Medulla oblongata (tissue), 1 donor: Measurements from ENCODE around the gene CCDC13.
A peak's percentile ranks its signal among the peaks of the same experiment; 100 is the strongest.
"Not testable (repeated sequence)": the region's sequence is repeated elsewhere in the genome, so short reads cannot be mapped to it uniquely, and the experiment has no call there.

ENCODE experiments used
- DNase-seq: peaks from one replicate; pipeline ENCODE4 v3.0.0-alpha.2; 2015; ENCODE audit errors: extremely low spot score

The CCDC13 gene, protein sequence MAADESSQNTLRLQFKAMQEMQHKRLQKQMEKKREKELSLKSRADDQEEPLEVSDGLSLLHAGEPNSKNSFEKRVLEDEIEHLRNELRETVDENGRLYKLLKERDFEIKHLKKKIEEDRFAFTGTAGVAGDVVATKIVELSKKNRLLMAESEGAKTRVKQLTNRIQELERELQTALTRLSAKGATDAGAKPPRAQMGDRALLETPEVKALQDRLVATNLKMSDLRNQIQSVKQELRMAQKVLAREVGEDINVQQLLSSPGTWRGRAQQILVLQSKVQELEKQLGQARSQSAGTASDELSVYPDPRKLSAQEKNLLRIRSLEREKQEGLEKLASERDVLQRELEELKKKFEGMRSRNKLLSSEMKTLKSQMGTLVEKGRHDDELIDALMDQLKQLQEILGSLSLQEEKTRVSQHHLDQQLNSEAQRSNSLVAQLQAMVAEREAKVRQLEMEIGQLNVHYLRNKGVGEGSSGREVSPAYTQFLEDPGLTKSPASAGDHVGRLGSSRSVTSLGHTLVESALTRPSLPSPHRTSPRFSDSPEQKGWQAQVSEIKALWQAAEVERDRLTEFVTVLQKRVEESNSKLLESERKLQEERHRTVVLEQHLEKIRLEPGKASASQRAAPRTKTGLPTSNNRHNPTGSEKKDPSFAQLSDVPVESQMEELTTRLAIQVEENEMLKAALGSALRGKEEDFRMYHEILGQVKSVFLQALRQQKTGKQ

DNA sequence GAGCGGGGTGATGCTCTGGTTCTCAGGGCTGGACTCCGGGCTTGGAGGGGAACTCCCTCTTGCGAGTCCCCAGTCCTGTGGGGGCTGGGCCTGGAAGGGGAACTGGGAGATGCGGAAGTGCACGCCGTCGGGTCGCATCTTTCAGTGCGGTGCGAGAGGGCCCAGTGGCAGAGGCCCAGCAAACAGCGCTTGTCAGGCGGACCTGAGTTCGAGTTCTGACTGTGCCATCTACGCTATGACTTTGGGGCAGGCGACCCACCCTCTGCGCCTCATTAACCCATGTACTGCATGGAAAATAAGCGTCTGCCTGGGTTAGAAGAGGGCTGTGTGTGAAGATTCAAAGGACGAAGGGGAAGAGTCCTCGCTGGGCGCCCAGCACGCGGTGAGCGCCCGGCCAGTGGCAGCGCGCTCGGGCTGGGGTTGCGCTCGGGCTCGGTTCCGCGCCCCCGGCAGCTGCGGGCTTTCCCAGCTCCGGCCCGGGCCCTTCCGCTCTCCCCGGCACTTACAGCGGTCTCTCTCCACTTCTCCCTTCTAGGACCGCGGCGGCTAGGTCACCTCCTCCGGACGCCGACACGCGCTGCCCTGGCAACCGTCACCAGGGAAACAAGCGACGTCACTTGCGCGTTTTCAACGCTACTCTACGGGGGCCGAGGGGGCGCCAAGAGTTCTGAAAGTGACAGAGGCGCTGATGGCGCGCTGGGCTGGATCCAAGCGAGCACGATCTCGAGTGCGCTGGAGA lies at the start of gene CCDC13:
CCDC13 (minus strand) TSS at position 584 of the 739 bp plus-strand sequence. CDS start 14,908 bp downstream, outside the sequence.
- DNase-seq: peak; percentile 96

DNA sequence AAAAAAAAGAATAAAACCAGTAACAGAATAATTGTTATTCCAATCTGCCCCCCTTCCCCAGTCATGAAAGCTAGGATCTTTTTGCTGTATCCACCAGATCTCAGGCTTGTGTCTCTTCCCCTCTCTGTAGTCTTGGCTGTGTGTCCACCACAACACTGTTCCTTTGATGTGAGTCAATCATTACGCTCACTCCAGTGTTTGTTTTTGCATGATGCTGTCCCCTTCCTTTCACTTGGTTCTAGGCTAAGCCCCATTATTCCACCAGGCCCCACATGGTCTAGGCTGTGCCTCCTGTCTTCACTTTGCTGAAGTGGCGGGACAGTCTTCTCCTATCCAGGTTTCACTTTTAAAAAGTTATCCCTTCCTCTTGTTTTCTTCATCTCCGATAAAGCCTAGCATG lies 49.8 kb upstream of the CCDC13 start:
- no peak for DNase-seq

DNA sequence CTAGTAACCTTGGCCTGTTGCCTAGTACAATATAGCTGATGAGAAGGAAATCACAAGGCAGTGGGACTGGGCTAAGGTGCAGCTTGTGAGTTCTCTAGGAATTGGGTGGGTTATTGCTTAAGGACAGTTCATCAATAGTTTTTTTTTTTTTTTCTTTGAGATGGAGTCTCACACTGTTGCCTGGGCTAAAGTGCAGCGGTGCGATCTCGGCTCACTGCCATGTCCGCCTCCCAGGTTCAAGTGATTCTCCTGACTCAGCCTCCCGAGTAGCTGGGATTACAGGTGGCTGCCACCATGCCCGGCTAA lies 47.6 kb upstream of the CCDC13 start:
- no peak for DNase-seq

- DNase-seq: no peak
Observed at GRCh38 chr3:42819351-42819965, 46.4 kb upstream of the CCDC13 start.

- DNase-seq: no peak
Observed at GRCh38 chr3:42815826-42816225, 42.8 kb upstream of the CCDC13 start.

- DNase-seq: no peak
Observed at GRCh38 chr3:42814914-42815507, 42.0 kb upstream of the CCDC13 start.

DNA sequence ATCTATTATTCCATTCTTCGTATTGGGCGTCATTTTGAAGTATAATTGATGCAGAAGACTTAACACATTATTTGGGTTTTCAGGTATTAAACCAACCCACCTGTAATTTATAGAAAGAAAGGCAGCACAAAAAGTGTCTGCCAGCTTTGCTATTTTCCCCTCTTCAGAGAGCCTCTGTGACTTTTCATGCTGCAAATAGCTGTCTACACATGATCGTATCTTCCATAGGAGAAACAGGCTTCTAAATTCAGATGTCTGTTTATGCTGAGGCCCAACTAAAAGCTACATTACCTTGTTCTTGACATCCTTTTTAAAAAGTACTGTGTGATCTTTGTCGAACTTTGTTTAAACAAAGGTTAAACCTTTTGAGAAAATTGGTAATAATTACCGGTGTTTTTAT lies 41.2 kb upstream of the CCDC13 start:
- no peak for DNase-seq

- not testable (repeated sequence) for DNase-seq
Observed at GRCh38 chr3:42811118-42811883, 38.2 kb upstream of the CCDC13 start.

GRCh38 chr3:42810706-42811105 lies 37.7 kb upstream of the CCDC13 start:
- not testable (repeated sequence) for DNase-seq

GRCh38 chr3:42809202-42809601 lies 36.1 kb upstream of the CCDC13 start, which contains the start of gene ACKR2:
TSS of gene ACKR2 (plus strand) at chr3:42809445. CDS start at chr3:42864503, 55,058 bp downstream.
- DNase-seq: no peak

- no peak for DNase-seq
Observed at GRCh38 chr3:42807929-42808328, 34.9 kb upstream of the CCDC13 start.

DNA sequence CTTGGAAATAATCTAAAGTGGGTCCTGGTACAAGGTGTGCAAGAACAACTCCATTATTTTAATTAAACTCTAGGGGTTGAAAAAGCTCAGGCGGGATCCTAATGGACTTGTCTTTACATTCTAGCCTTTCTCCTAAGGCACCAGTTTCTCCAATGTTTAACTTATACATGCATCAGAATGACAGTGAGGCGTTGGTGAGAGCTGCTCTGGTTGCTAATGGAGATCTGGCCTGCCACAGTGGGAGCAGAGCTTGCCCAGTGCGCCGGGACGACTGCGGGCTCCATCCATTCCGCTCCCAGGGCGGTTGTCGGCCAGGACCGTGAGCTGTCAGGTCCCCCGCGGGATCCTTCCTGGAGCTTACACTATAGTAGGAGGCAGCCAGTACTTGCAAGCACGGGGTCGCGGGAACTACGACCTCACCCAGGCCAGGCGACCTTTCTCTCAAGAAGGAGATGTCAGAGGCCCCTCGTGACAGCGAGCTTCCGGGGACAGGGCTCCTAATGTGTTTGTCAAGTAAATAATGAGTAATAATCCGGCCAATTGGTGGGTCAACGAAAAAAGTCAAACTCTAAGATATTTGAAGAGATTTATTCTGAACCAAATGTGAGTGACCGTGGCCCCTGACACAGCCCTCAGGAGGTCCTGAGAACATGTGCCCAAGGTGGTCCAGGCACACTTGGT lies 32.2 kb upstream of the CCDC13 start:
- peak; percentile 48 for DNase-seq

GRCh38 chr3:42804831-42805132 lies 31.7 kb upstream of the CCDC13 start:
- DNase-seq: no peak

- DNase-seq: peak; percentile 99
Observed at GRCh38 chr3:42804106-42804830, 31.2 kb upstream of the CCDC13 start, which contains the start of gene HIGD1A. TSS of gene HIGD1A (minus strand) at chr3:42804490. CDS start at chr3:42794253, 10,237 bp downstream.

- DNase-seq: peak; percentile 41
Observed at GRCh38 chr3:42803414-42804105, 30.5 kb upstream of the CCDC13 start.

- no peak for DNase-seq
Observed at GRCh38 chr3:42802876-42803413, 29.9 kb upstream of the CCDC13 start.

DNA sequence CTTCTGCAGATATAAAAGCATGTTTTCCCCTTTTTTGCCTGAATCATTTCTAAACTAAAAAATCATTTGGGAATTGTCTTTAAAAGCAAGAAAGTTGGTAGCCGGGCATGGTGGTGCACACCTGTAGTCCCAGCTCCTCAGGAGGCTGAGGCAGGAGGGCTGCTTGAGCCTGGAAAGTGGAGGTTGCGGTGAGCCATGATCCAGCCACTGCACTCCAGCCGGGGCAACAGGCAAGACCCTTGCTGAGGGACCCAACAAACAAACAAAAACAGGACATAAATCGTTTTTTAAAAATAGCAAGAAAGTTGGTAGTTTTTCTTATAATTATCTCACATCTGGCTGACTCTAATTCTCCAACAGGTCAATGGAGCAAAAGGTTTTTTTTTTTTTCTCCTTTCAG lies 28.7 kb upstream of the CCDC13 start:
- DNase-seq: no peak

GRCh38 chr3:42801048-42801620 lies 28.1 kb upstream of the CCDC13 start:
- no peak for DNase-seq
